ENCODE measurements around the gene FUZ. TPM values are rescaled to one million over a fixed set of nuclear protein-coding genes. Genes with fewer than 3 reads are reported as not detected.

The FUZ gene
- total and polyA plus RNA-seq, 2 of the 4 experiments (the other 2 are of a cell fraction) = 12.1 to 14.3 TPM

GRCh38 chr19:49849433-49850220 lies 36.5 kb upstream of the FUZ start:
- no peak overlapping the region for H2AFZ ChIP-seq (replicated peaks; ENCODE audit: low read length, poor library complexity)
- peak overlapping the region; percentile 22 for H2AK5ac ChIP-seq (ENCODE audit: low read depth, low read length)
- ATAC-seq (ENCODE audit: low read depth) (no peak), DNase-seq (no peak)
- H3K4me1 ChIP-seq (ENCODE audit: control insufficient read depth, insufficient read depth, low read length) = peaks cover 16% of the 10 kb centered on the region
- no peak overlapping the region for H3K56ac ChIP-seq (ENCODE audit: extremely low read depth, insufficient read depth, low read length)
- H3K9ac ChIP-seq (ENCODE audit: low read depth, low read length) = no peak overlapping the region
- H3K79me1 ChIP-seq (ENCODE audit: low read depth in 1 of 2, low read length in 2 of 2) = peaks cover 27 to 73% of the 10 kb centered on the region in 2 experiments
- H3K36me3 ChIP-seq (ENCODE audit: control insufficient read depth, insufficient read depth, low read length) = peaks cover 6% of the 10 kb centered on the region; the same call in 1 of the 2 replicates
- 0 out of 2 replicates have a peak overlapping the region, but pooled peaks have one; percentile 20 for H3K14ac ChIP-seq (replicated peaks; ENCODE audit: low read depth, low read length)
- H3K4ac ChIP-seq (ENCODE audit: low read depth, low read length) = peak overlapping the region; percentile 47; the same call in 1 of the 2 replicates
- dilution Hi-C loops (cut with HindIII; ENCODE audit: low sequenced_read_pairs, unreplicated experiment) = no loop called here
- CTCF ChIA-PET = no interaction called here
- H2BK20ac ChIP-seq (ENCODE audit: low read depth, low read length) = no peak overlapping the region
- H3K9me3 ChIP-seq (ENCODE audit: control insufficient read depth, insufficient read depth, low read length) = no peaks in the 10 kb centered on the region
- H2AK9ac ChIP-seq (replicated peaks; ENCODE audit: low read depth, low read length, poor library complexity) = no peak overlapping the region
- no peaks in the 10 kb centered on the region for H3K27me3 ChIP-seq (ENCODE audit: control insufficient read depth, insufficient read depth, low read length)
- peaks cover 15% of the 10 kb centered on the region for H3K9me1 ChIP-seq (ENCODE audit: insufficient read depth, low read length)
- intact Hi-C loops (cut with micrococcal nuclease) = loop anchor here (2.0 kb wide), 1 partner anchor 31 kb away; the partner anchor contains the start of gene MED25
- no peak overlapping the region for H3K4me3 ChIP-seq (ENCODE audit: insufficient read depth, low read depth, low read length)
- peak overlapping the region; percentile 66; the same call in 1 of the 2 replicates for H4K5ac ChIP-seq (ENCODE audit: low read depth, low read length)
- H2BK5ac ChIP-seq (ENCODE audit: low read depth, low read length, poor library complexity, severe bottlenecking) = no peak overlapping the region
- no peak overlapping the region for H2BK120ac ChIP-seq (ENCODE audit: low read depth, low read length)
- 91% methylated on average over 13 of the region's 15 CpGs; no CpG with 5 or more reads in 1 of the 2 experiments for WGBS, 2 experiments (ENCODE audit: extremely low coverage in 2 of 2, insufficient read length in 1 of 2)
- peaks cover 39% of the 10 kb centered on the region for H4K20me1 ChIP-seq (ENCODE audit: insufficient read depth, low read length)
- POLR2A ChIA-PET (ENCODE audit: unreplicated experiment) = interaction anchor here (0.9 kb wide), 1 partner anchor 209 kb away, joined by 4 read pairs; no protein-coding TSS in a partner anchor
- peak overlapping the region; percentile 90 for H3K4me2 ChIP-seq (ENCODE audit: low read depth, low read length)
- no peak overlapping the region for H3K27ac ChIP-seq (ENCODE audit: insufficient read depth, low read length)
- in situ Hi-C loops (cut with MboI; ENCODE audit: low sequenced_read_pairs) = loop anchor here (10.0 kb wide), 1 partner anchor 165 kb away; the partner anchor contains the start of gene ADM5
- H4K91ac ChIP-seq (ENCODE audit: insufficient read depth, low read depth, low read length) = no peak overlapping the region
- H3K23ac ChIP-seq (ENCODE audit: low read depth, low read length) = no peak overlapping the region
- no peak overlapping the region for H3K18ac ChIP-seq (ENCODE audit: low read depth, low read length)
- no peak overlapping the region for H2BK15ac ChIP-seq (ENCODE audit: low read depth, low read length)
- TSS peak; percentile 20 for BruUV-seq (replicated peaks)
- H4K8ac ChIP-seq (ENCODE audit: low read depth in 2 of 2, low read length in 2 of 2) = peak overlapping the region; percentile 75 to 94; a peak in 2 of 4 replicates
- TF ChIP-seq POLR2A (IDR thresholded peaks at IDR 0.05; ENCODE audit: low read depth, low read length) (no peak), CEBPB (IDR thresholded peaks at IDR 0.05; ENCODE audit: low read depth, low read length) (no peak), MAZ (IDR thresholded peaks at IDR 0.05; ENCODE audit: borderline replicate concordance, low read depth, low read length) (no peak), ELK1 (IDR thresholded peaks at IDR 0.05; ENCODE audit: borderline replicate concordance, low read depth, low read length) (no peak), MXI1 (IDR thresholded peaks at IDR 0.05; ENCODE audit: borderline replicate concordance, low read depth, low read length) (no peak), USF2 (IDR thresholded peaks at IDR 0.05; ENCODE audit: low read depth, low read length) (no peak), RFX5 (IDR thresholded peaks at IDR 0.05; ENCODE audit: low read depth, low read length) (no peak), RAD21 (IDR thresholded peaks at IDR 0.05; ENCODE audit: low read length) (no peak), RCOR1 (IDR thresholded peaks at IDR 0.05; ENCODE audit: insufficient replicate concordance, low read length) (no peak), BHLHE40 (IDR thresholded peaks at IDR 0.05; ENCODE audit: low read depth, low read length) (no peak), CHD1 (IDR thresholded peaks at IDR 0.05; ENCODE audit: low read depth, low read length) (no peak), FOS (IDR thresholded peaks at IDR 0.05; ENCODE audit: low read depth, low read length) (no peak), NFE2L2 (IDR thresholded peaks at IDR 0.05; ENCODE audit: low read depth, low read length) (no peak)
- TF ChIP-seq, protein P1, sequence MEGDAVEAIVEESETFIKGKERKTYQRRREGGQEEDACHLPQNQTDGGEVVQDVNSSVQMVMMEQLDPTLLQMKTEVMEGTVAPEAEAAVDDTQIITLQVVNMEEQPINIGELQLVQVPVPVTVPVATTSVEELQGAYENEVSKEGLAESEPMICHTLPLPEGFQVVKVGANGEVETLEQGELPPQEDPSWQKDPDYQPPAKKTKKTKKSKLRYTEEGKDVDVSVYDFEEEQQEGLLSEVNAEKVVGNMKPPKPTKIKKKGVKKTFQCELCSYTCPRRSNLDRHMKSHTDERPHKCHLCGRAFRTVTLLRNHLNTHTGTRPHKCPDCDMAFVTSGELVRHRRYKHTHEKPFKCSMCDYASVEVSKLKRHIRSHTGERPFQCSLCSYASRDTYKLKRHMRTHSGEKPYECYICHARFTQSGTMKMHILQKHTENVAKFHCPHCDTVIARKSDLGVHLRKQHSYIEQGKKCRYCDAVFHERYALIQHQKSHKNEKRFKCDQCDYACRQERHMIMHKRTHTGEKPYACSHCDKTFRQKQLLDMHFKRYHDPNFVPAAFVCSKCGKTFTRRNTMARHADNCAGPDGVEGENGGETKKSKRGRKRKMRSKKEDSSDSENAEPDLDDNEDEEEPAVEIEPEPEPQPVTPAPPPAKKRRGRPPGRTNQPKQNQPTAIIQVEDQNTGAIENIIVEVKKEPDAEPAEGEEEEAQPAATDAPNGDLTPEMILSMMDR (conservative IDR thresholded peaks at IDR 0.05; ENCODE audit: low read depth, low read length) = no peak

All from IMR-90 (cell line).